Measurements from ENCODE around the gene CERK. TPM values are rescaled to one million over a fixed set of nuclear protein-coding genes. Genes with fewer than 3 reads are reported as not detected.

CERK gene
- total and polyA plus RNA-seq, 8 donors, result 12.7 to 32.7 (median 29.5) TPM

DNA sequence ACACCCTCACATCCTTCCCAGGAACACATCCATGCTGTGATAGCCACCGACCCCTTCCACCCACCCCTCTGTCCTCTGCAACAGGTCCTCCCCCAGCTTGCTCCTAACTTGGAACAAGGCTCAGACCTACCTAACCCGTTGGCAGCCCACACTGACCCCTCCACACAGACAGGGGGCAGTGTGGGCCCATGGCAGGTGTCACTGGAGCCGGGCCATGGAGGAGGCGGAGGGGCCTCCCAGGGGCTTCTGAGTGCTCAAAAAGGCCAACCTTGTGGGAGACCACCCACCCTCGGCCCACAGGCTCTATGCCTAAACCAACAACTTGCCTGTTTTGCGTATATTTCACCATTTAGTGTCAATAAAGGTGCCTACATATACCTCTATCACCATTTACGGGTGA, 57.0 kb downstream of the CERK start:
- Histone ChIP-seq H3K27ac (no peak overlapping the region), H3K36me3 (peaks cover 0 to 7% (median 7%) of the 10 kb centered on the region in 3 donors), H3K27me3 (no peaks in the 10 kb centered on the region), H3K9me3 (no peaks in the 10 kb centered on the region), H3K4me1 (peaks cover 10 to 18% (median 10%) of the 10 kb centered on the region in 3 donors), H3K4me3 (no peak overlapping the region)
- 69 to 70% methylated on average over 7 of the region's 7 CpGs for WGBS, 2 donors
- TF ChIP-seq, protein P1, sequence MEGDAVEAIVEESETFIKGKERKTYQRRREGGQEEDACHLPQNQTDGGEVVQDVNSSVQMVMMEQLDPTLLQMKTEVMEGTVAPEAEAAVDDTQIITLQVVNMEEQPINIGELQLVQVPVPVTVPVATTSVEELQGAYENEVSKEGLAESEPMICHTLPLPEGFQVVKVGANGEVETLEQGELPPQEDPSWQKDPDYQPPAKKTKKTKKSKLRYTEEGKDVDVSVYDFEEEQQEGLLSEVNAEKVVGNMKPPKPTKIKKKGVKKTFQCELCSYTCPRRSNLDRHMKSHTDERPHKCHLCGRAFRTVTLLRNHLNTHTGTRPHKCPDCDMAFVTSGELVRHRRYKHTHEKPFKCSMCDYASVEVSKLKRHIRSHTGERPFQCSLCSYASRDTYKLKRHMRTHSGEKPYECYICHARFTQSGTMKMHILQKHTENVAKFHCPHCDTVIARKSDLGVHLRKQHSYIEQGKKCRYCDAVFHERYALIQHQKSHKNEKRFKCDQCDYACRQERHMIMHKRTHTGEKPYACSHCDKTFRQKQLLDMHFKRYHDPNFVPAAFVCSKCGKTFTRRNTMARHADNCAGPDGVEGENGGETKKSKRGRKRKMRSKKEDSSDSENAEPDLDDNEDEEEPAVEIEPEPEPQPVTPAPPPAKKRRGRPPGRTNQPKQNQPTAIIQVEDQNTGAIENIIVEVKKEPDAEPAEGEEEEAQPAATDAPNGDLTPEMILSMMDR (IDR thresholded peaks at IDR 0.05), result peak in 3 of 4 donors; percentile 10 to 18 (median 14)
- FAIRE-seq (no peak), DNase-seq (peak in 1 of 6 donors; percentile 63), ATAC-seq (peak in 2 of 4 donors; percentile 26 to 39)
- intact Hi-C loops (cut with DNase I), result no loop called here

DNA sequence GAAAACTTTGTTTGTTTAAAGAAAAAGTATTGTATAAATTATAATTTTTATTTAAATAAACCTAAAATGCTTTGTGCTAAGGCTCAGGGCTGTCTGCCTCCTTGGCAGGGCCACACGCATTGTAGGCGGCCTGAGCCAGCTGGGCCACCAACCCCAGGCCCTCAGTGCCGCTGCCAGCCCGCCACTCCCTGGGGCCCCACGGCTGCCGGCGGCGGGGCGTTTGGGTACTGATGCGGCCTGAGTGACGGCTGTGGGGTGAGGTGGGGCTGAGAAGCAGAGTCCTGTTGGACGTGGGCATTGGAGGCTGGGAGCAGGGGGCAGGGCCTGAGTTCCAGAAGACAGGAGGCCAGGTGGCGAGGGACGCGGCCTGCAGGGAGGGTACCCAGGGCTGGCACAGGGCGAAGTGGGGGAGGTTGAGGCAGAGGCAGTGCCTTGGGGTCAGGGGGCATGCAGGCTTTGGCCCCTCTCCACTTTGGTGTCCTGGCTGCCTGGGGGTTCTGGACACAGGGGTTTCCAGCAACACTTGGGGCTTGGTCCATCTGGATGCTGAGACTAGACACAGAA, 58.3 kb downstream of the CERK start:
- H3K36me3 ChIP-seq, result peaks cover 0 to 7% (median 7%) of the 10 kb centered on the region in 3 donors
- TF ChIP-seq, protein P1 (IDR thresholded peaks at IDR 0.05), result no peak
- intact Hi-C loops (cut with DNase I), result no loop called here

DNA sequence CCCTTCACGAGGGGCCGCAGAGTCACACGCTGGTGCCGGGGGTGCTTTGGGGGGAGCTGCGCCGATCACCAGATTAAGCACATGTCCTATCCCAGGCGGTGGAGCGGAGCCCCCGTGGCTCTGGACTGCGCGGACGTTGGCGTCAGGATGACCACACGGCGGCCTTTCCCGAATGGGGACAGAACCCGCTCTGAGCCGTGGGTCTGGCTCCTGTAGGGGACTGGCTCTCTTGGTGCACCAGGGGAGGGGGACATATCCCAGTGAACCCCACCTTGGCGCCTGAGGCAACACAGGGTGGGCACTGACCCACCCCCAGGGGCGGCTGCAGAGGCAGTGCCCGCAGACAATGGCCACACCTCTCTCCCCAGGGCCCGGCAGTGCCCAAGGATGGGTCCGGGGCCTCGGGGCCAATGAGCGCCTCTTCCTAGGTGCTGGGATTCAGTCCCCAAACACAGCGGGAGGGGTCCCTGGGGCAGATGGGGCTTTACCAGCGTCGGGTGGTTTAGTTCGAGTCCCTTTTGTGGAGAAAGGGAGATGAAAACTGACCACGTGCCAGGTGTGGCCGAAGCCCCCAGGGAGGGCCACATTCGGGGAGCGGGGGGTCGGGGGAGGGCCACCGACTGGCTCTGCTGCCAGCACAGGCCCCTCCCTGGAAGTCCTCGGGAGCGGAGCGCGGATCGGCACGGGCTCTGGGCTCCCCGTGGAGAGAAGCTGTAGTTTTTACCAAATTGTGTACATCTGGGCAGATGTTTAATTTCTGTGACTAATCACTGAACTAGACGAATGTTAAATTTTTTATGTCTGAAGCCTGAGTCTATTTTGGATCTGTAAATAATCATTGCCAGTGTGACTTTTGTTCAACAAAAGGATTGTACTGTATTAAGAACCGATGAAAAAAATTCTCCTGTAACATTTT, 59.0 kb downstream of the CERK start:
- DNase-seq, result peak in 1 of 6 donors; percentile 73
- H3K9me3 ChIP-seq, result no peaks in the 10 kb centered on the region
- H3K4me3 ChIP-seq, result no peak overlapping the region
- no peaks in the 10 kb centered on the region for H3K4me1 ChIP-seq
- no peaks in the 10 kb centered on the region for H3K27me3 ChIP-seq
- WGBS, 2 donors, result 92 to 93% methylated on average over 44 of the region's 44 CpGs
- no peak for ATAC-seq
- intact Hi-C loops (cut with DNase I), result no loop called here
- no peak overlapping the region for H3K27ac ChIP-seq
- peaks cover 0 to 10% (median 7%) of the 10 kb centered on the region in 3 donors for H3K36me3 ChIP-seq
- no peak for FAIRE-seq
- TF ChIP-seq, protein P1 (IDR thresholded peaks at IDR 0.05), result no peak

More for the DNA sequence above, 58.3 kb downstream of the CERK start:
- Histone ChIP-seq H3K27me3 (no peaks in the 10 kb centered on the region), H3K9me3 (no peaks in the 10 kb centered on the region), H3K4me3 (no peak overlapping the region), H3K4me1 (peaks cover 0 to 6% (median 0%) of the 10 kb centered on the region in 3 donors), H3K27ac (no peak overlapping the region)
- 91% methylated on average over 16 of the region's 16 CpGs for whole genome bisulfite sequencing, 2 donors
- ATAC-seq, result no peak
- DNase-seq, result peak in 1 of 6 donors; percentile 61
- no peak for FAIRE-seq

DNA sequence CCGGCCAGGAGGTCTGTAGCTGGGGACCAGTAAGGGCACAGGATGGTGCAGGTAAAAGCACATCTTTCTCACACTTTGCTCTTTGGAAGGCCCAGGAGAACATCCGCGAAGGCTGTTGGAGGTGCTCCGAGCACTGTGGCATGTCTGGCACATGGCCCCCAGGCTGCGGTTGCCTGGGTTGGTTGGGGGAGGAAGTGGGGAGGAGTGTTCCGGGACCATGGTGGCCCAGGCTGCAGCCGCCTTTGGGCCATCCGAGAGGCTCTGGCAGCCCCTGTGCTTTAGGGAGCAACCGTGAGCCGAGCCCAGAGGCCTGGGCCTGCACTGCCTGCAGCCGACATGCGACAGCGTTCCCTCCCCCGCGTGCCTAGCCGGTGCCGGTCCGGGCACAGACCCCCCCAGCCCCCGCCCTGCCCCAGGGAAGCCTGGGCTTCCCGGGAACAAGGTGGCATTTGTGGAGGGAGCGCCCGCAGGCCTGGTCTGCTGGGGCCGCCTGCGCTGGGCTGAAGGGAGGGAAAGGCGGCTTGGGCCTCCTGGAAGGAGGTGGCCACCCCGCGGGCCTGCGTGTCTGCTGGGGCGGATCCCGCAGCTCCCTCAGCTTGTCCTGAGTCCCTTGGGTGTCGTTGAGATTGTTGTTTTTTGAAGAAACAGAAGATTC, 59.9 kb downstream of the CERK start:
- 93 to 94% methylated on average over 31 of the region's 31 CpGs for WGBS, 2 donors
- H3K9me3 ChIP-seq, result no peaks in the 10 kb centered on the region
- DNase-seq (peak in 1 of 6 donors; percentile 62), FAIRE-seq (no peak), ATAC-seq (no peak)
- H3K27ac ChIP-seq, result no peak overlapping the region
- H3K4me1 ChIP-seq, result no peaks in the 10 kb centered on the region
- peaks cover 0 to 13% (median 13%) of the 10 kb centered on the region in 3 donors for H3K36me3 ChIP-seq
- intact Hi-C loops (cut with DNase I), result no loop called here
- H3K4me3 ChIP-seq, result no peak overlapping the region
- TF ChIP-seq, protein P1 (IDR thresholded peaks at IDR 0.05), result no peak
- no peaks in the 10 kb centered on the region for H3K27me3 ChIP-seq
